DMS114 treated with DMSO at 0.1 percent for 48 hours (cell line): ENCODE measurements around the gene CLEC6A.
"Not testable (repeated sequence)": the region's sequence is repeated elsewhere in the genome, so short reads cannot be mapped to it uniquely, and the experiment has no call there.

Experiments used
- DNase-seq: peaks from one replicate; lab custom pipeline; 2025; ENCODE audit not compliant: unreplicated experiment; lab: John Stamatoyannopoulos, UW

The CLEC6A gene

DNA sequence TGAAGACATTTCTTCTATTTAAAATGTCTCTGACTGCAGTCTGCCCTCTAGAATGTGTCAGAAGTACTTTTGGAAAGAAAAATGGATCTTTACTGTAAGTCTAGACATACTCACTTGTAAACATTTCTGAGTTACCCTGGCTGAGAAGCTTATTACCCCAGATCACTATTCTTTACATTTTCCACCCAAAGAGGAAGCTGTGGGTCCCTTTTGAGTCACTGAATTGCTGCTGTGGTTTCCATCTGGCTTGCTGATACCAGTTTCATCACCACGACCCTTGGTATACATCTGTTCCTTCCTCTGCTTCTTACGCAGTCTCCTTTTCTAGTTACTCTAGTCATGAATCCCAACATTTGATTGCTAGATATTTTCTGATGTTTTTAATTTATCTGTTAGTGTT, 37.3 kb downstream of the CLEC6A start:
- no peak for DNase-seq

DNA sequence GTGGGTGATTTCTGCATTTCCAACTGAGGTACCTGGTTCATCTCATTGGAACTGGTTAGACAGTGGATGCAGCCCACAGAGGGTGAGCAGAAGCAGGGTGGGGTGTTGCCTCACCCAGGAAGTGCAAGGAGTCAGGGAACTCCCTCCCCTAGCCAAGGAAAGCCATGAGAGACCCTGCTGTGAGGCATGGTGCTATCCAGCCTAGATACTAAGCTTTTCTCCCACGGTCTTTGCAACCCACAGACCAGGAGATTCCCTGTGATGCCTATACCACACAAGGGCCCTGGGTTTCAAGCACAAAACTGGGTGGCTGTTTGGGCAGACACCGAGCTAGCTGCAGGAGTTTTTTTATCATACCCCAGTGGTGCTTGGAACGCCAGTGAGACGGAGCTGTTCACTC, 39.9 kb downstream of the CLEC6A start:
- DNase-seq: not testable (repeated sequence)

DNA sequence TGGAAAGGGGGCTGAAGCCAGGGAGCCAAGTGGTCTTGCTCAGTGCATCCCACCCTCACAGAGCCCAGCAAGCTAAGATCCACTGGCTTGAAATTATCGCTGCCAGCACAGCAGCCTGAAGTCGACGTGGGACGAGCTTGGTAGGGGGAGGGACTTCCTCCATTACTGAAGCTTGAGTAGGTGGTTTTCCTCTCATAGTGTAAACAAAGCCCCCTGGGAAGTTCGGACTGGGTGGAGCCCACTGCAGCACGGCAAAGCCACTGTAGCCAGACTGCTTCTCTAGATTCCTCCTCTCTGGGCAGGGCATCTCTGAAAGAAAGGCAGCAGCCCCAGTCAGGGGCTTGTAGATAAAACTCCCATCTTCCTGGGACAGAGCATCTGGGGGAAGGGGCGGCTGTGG, 40.3 kb downstream of the CLEC6A start:
- DNase-seq: not testable (repeated sequence)

DNA sequence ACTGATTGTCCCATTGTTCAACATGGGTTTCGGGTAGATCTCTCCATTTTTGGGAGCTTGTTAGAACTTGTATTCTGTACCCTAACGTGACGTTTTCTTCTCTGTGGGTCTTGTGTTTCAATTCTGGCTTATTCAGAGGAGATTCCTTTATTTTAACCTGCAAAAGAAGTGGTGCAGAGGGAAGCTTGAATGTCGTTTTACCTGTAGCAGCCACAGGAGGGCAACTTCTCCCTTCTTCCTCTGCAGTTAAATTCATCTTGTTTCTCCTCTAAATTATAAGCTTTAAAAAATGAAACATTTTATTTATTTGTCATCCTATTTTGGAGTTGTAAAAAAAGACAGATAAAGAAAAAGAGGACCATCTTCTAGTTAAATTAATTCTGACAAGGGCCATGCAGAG, 43.9 kb downstream of the CLEC6A start:
- DNase-seq: no peak

DNA sequence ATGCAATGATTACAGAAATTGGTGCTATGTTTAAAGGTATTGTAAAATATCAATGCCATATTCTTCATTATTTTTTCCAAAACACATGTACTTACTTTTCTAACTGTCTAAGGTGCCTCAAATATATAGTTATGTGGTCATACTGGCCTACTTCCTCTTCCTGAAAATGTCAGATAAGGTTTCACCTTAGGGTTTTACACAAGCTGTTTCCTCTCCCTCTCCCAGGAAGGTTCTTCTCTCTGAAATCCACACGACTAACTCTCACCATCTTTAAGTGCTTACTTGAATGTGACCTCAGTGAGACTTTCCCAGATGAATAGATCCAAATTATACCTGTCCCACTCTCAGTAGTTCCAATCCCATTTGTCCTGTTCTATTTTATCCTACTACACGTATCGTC, 46.0 kb downstream of the CLEC6A start:
- no peak for DNase-seq

DNA sequence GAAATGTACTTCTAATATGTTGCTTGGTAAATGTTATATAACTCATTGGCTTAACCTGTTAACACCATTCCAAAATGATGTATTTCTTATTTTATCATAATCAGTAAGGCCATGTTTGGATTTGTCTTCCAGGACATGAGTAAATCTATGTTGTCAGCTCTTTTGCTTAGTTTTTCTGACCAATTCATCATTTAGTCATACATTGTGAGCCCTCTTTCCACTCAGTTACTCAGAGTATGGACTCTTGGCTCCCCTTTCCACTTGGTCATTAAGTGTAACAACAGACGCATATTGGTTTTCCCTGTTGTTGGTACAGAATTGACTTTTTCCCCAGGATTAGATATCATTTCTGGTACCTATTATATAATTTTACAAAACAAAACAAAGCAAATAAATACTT, 48.6 kb downstream of the CLEC6A start:
- DNase-seq: no peak

DNA sequence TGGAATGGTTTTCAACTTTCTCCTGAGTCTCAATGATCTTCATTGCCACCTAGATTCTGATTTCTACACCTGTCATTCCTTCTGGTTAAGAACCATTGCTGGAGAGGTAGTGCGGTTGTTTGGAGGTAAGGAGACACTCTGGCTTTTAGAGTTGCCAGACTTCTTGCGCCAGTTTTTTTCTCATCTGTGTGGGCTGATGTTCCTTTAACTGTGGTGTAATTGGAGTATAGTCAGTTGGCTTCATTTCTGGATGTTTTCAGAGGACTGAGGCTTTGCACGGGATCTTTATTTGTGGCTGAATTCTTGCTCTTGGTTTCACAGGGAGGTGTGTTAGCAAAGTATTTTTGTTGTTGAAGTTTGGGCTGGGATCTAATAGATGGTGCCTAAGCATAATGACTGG, 51.8 kb downstream of the CLEC6A start:
- no peak for DNase-seq

DNA sequence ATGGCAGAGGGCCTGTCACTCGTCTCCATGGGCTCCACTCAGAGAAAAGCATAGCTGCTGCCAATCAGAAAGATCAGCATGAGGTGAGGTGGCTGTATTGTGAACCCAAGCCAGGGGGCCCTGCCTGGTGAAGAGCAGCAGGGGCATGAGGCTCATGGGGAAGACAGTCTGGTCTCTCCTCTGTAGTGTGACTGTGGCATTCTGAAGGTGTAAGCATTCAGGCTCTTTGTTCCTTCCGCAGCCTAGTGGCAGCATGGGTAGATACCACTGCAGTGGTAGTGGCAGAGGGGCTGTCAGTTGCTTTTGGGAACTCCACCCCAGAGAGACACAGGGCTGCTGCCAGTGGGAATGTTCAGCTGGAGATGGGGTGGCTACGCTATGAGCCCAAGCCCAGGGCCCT, 52.5 kb downstream of the CLEC6A start:
- DNase-seq: no peak

DNA sequence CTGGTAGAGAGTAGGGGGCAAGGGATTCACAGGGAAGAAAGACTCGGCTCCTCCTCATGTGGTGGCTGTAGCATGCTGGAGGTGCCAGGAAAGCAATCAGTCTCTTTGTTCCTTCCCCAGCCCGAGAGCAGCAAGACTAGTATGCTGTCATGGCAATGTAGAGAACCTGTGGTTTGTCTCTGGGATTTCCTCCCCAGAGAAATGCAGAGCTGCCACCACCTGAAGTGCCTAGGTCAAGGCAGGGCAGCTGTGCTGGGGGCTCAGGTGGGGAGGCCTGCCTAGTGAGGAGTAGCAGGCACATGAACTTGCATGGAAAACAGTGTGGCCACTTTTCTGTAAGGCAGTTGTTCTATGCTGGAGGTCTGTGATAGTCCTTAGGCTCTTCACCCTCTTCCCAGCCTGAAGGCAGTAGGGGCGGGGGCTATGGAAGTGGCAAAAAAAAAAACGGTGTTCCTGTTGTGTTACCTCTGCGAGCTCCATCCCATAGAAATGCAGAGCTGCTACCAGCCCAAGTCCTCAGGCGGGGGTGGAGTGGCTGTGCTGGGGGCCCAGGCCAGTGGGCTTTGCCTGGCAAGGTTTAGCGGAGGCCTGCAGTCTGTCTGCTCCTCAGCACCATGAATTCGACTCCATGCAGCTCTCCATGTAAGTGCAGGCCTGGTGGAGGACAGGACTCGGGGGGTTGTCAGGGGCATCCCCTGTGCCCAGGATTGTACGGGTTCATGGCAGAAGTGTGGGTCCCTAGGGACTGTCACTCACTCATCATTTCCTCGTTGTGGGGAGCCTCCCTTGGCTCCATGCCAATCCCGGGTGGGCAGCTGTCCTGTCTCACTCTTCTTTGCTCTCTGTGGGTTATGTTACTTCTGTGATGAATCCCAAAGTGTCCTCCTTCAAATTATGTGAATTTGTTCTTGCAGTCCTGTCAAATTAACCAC, 53.4 kb downstream of the CLEC6A start:
- DNase-seq: no peak

DNA sequence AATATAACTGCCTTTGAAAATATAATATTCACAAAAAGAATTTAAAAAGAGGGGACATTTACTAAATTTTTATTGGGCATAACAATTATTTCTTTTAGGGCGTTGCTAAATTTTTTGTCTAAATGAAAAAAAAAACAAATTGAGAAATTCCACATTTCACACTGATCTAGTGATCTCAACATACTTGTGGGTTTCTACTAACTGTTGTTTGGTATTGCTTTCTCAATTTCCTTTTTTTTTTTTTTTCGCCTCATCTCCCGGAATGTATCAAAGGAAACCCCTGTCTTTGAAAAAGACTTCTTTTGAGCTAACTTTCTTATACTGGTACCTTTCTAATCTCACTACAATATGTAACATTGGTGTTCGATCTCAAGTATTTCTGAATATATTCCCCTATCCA, 57.5 kb downstream of the CLEC6A start, which contains the start of gene CLEC4D:
Gene CLEC4D (plus strand): TSS at position 248 of the 400 bp plus-strand sequence. CDS start 230 bp downstream, outside the sequence.
- no peak for DNase-seq

DNA sequence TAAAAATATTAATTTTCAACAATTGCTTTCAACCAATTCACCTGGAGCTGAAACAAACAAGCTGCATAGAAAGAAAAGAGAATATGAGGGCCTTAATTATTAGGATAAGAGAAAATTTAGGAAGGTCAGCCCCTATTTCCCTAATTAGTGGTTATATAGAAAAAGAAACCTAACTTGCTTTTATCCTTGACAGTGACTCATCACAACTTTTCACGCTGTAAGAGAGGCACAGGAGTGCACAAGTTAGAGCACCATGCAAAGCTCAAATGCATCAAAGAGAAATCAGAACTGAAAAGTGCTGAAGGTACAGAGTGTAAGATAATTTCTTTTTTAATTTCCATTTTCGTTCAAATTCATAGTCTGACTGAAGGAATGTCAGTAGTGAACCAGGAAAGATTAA, 62.2 kb downstream of the CLEC6A start:
- DNase-seq: no peak

DNA sequence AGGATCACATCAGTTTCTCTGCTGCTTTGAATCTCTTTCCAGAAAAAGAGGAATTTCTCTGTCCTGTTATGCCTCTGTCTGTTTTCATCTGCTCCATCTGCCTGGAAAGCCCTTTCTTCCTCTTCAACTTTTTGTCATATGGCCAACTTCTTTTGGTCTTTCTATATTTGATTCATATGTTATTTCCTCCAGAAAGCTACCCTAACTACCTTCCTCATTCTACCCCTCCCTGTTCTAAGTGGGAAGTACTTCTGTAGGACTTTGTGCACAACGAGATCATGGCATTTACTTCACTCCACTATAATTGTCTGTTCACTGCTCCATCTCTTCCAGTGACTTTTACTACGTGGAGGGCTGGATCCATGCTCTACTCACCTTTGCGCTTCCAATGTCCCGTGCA, 63.4 kb downstream of the CLEC6A start:
- no peak for DNase-seq

DNA sequence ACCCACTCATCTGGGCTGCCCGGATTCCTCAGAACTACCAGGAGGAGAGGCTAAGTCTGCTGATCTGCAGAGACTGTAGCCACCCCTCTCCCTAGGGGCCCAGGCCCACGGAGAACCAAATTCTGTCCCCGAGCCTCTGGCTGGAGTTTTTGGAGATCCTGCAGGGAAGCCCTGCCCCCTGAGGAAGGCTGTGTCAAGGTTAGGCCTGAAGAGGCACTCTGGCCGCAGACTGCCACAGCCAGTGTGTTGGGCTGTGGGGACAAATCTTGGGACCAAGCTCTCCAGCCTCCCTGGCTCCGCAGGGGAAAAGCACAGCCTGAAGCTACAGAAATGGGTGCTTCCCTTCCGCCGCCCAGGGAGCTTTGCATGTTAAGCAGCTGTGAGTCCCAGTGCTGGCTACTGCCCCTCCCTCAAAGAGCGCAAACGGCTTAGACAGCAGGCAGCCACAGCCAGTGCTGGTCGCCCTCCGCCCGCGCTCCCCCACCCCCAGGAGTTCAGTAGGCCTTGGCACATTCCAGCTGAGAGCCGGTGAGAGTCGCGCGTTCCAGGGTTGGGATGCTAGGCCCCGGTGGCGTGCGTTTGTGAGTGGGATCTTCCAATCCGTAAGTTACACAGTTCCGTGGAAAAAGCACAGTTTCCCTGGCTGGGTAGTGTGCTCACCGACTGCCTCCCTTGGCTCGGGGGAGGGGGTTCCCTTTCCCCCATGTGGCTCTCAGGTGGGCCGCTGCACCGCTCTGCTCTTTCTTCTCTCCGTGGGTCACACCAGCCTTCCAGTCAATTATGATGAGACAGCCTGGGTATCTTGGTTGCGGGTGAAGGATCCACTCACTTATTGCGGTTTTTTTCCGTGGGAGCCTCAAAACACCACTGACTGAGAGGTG, 71.7 kb downstream of the CLEC6A start:
- DNase-seq: no peak
